NOMO-1 treated with DMSO at 0.1 percent for 48 hours (cell line): ENCODE results near the gene RBM19.
A peak's percentile ranks its signal among the peaks of the same experiment; 100 is the strongest.

ENCODE experiments used
- DNase-seq: peaks from one replicate; lab custom pipeline; 2025; ENCODE audit not compliant: unreplicated experiment; lab: John Stamatoyannopoulos, UW

Gene RBM19

GRCh38 chr12:113862590-113863454 lies 103.3 kb downstream of the RBM19 start:
- DNase-seq, result peak; percentile 80

GRCh38 chr12:113861708-113862312 lies 104.3 kb downstream of the RBM19 start:
- no peak for DNase-seq

DNA sequence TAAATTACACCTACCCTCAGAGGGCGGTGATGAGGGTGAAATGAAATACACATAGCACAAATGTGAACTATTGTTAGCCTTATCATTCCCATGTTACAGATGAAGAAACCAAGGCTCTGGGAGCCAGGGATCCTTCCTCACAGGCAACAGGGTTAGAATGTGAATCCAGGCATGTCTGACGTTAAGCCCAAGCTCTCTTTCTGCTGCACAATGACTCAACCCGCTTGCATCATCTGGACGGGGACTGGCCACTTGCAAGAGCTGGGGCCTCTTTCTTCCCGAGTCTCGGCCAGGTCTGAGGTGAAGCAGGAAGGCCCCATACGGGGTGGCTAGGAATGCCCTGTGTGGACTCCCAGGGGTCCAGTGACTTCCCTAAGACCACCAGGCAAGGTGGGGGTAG lies 105.2 kb downstream of the RBM19 start:
- DNase-seq, result peak; percentile 82

- DNase-seq, result no peak
Measured at GRCh38 chr12:113860059-113860820, 105.9 kb downstream of the RBM19 start.

- peak; percentile 31 for DNase-seq
Measured at GRCh38 chr12:113858841-113859386, 107.2 kb downstream of the RBM19 start.

DNA sequence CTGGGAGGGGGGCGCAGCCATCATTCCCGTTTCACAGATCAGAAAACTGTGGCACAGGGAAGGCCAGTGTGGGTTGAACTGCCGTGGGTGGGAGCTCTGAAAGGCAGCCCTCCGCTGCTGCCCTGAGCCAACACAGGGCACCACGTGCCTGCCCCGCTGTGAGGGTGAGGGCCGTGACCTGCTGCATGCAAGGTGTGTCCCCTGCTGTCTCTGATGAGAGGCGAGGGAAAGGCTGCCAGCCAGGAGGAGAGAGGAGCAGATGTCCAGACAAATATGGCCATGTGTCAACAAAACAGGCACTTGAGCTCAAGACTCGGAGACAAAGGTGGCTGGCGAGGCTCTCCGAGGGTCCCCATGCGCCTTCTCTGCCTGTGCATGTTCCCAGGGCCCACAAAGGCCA lies 108.8 kb downstream of the RBM19 start:
- no peak for DNase-seq

DNA sequence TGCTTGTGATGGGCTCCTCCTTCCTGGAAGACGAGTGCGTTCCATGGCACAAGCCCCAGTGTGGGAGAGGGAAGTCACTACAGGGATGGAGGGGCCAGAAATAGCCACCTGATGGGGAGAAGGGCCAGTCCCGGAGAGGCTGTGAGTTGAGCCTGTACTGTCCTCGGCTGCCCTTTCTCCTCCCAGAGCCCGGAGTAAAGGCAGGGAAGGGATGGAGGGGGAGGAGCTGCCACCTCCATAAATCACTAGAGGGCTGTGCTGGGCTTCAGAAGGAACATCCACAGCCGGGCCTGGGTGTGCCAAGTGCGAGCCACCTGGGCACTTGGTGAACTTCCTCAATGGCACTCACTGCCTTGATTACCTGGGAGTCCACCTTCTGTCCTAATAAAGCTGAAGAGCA lies 110.1 kb downstream of the RBM19 start:
- no peak for DNase-seq

DNA sequence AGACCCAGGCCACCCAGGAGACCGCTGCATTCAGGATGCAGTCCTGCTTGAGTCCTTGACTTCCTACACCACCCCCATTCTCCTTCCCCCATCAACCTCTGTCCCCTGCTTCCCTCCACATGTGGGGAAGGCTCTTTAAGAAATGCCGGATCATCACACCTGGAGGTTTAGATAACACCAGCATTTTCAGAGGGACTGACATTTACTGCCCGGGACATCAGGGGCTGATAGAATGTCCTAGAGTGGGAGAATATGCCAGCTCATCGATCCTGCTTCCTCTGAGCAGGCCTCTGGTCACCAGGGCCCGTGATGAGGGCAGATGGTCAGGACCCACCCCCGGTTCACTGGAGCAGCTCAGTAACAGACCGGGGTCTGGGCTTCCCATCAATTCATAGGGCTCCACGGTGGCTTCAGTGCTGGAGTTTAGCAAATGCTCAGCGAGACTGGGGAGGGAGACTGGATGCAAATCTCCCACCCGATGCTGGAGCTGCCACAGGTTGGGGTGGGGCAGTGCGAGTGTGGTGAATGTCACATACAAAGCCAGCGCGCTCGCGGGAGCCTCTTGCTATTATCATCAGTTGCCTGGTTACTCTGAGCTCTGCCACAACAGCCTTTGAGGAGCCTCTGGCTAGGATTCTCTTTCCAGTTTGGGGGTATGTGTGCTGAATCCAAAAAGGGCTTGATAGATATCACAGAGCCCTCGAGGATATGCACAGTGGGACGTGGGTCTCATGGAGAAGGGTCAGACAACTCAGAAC lies 111.6 kb downstream of the RBM19 start:
- no peak for DNase-seq

- no peak for DNase-seq
Measured at GRCh38 chr12:113853491-113853890, 112.6 kb downstream of the RBM19 start.

DNA sequence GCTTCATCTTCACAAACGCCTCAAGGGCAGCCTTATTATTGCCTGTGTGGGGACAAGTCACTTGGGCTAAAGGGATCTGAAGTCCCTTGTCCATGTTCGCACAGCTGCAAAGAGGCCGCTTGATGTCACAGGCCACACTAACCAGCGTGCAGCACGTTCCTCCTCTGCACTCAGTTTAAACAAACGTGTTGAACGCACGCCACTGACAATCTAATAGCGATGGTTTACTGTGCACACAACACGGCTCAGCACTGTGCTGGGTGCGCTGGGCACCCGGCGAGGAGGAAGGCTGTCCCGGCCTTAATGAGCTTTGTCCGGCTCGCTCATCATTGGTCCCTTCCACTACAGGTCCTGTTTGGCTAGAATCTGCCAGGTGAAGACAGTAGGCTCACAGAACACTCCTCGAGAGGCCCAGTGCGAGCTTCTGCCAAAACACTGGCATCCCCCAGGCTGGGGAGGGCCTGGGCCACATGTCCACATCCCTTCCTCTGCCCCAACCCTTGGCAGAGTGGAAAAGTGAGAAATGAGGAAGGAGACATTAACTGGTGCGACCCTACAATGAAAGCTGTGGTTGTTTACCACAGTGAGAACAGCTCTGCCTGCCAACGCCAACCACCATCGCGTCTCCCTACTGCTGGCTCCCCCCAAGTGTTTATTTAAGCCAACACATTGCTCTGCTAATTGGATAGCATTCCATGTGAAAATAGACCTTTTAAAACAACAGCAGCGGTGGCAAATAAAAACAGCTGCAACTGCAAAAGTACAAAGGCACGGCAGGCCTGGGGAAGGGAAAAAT lies 113.2 kb downstream of the RBM19 start:
- DNase-seq, result no peak

DNA sequence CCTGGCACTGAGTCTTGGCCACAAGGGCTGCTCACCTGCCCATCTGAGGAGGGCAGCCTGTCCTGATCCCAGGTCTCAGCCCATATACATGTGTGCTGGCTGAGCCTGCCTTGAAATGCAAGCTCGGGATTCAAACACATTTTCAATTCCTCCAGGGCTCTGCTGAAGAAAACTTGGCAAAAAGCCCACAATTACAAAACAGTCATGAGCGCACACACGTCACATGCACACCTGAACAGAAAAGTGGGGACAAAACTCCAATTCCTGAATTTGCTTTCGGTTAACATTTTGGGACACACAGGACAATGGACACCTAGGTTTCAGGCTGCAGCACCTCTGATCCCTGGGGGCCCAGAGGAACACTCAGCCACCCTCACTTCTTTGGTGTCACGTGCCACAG lies 113.9 kb downstream of the RBM19 start:
- DNase-seq, result no peak

- DNase-seq, result no peak
Measured at GRCh38 chr12:113850309-113851056, 115.6 kb downstream of the RBM19 start.

GRCh38 chr12:113847856-113848255 lies 118.3 kb downstream of the RBM19 start:
- DNase-seq, result no peak

GRCh38 chr12:113846883-113847755 lies 119.0 kb downstream of the RBM19 start:
- DNase-seq, result peak; percentile 15

DNA sequence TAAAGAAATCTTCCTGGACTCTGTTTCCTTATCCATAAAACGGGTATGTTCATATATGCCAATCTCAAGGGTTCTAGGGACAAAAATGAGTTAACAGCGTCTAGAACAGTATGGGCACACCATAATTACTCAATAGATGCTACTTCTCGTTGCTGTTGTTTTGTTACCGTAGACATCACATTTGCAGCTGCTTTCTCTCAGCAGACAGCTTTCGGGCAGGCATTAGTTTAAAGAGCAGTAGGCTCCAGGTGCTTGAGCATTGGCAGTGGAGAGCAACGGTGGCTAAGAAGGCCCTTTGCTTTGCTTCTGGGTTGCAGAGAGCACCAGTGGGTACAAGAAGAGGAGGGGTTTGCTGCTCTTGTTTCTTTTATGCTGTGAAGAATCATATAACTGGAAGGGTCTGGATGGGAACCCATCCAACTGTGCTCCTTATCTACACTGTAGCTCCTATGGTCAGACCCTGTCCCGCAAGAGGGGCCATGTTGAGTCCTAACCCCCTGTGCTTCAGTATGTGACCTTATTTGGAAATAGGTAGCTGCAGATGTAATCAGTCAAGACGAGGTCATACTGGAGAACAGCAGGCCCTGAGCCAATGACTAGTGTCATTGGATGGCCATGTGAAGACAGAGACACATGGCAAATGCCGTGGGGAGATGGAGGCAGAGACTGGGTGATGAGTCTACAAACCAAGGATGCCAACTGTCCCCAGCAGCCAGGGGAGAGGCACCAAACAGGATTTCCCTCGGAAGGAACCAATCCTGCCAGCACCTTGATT lies 120.0 kb downstream of the RBM19 start:
- no peak for DNase-seq

DNA sequence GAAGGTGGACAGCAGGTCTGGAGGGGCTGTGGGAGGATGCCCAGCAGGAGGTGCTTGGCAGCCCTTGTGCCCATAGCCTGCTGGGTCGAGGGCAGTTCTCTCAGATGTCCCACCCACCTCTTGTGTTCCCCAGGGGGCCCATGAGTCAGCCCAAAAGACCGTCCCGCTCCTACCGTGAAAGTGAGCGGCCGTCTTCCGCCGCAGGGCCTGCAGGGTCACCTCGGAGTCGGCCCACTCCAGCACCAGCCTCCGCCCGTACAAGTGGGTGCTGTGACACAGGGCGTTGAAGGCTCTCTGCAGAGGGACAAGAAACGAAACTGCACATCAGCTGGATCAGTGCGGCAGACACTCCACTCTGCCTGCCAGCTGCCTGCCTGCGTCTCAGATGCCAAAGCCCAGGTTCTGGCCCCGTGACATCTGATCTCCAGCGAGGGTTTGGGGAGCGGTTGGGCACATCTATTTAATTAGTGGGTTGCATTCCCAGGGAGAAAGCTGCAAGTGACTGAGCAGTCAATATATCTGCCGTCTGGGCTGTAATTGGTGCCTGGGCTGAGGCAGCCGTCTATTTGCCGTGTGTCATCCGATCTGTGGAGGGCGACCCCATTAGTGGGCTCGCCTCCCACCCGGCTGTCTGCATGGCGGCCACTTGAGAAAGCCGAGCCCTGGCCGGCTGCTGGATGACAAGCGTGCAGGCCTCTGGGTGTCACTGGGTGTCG lies 121.5 kb downstream of the RBM19 start:
- no peak for DNase-seq

GRCh38 chr12:113842699-113843098 lies 123.4 kb downstream of the RBM19 start:
- DNase-seq, result no peak
